WI38 (cell line): ENCODE results near the gene ZNFX1.
"Not testable (repeated sequence)": the region's sequence is repeated elsewhere in the genome, so short reads cannot be mapped to it uniquely, and the experiment has no call there.

Experiments
- H3K4me3 ChIP-seq: 2 replicates; pipeline ENCODE4 v1.5.1; 2011; ENCODE audit warnings: low read depth, mild to moderate bottlenecking, control low read depth, low read length
- TF ChIP-seq, protein P1 (sequence below): IDR thresholded peaks from 2 replicates; pipeline ENCODE4 v1.5.1; 2012; ENCODE audit warnings: low read depth, mild to moderate bottlenecking, control low read depth, low read length

The ZNFX1 gene

DNA sequence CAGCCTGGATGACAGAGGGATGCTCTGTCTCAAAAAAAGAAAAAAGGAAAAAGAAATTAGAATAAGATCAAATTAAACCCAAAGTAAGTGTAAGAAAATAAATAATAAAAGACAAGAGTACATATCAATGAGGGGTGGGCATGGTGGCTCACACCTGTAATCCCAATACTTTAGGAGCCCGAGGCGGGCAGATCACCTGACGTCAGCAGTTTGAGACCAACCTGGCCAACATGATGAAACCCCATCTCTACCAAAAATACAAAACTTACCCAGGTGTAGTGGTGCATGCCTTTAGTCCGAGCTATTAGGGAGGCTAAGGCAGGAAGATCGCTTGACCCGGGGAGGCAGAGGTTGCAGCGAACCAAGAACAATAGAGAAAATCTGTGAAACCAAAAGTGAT, 74.8 kb downstream of the ZNFX1 start:
- no peak overlapping the region for H3K4me3 ChIP-seq
- TF ChIP-seq, protein P1, sequence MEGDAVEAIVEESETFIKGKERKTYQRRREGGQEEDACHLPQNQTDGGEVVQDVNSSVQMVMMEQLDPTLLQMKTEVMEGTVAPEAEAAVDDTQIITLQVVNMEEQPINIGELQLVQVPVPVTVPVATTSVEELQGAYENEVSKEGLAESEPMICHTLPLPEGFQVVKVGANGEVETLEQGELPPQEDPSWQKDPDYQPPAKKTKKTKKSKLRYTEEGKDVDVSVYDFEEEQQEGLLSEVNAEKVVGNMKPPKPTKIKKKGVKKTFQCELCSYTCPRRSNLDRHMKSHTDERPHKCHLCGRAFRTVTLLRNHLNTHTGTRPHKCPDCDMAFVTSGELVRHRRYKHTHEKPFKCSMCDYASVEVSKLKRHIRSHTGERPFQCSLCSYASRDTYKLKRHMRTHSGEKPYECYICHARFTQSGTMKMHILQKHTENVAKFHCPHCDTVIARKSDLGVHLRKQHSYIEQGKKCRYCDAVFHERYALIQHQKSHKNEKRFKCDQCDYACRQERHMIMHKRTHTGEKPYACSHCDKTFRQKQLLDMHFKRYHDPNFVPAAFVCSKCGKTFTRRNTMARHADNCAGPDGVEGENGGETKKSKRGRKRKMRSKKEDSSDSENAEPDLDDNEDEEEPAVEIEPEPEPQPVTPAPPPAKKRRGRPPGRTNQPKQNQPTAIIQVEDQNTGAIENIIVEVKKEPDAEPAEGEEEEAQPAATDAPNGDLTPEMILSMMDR = no peak

DNA sequence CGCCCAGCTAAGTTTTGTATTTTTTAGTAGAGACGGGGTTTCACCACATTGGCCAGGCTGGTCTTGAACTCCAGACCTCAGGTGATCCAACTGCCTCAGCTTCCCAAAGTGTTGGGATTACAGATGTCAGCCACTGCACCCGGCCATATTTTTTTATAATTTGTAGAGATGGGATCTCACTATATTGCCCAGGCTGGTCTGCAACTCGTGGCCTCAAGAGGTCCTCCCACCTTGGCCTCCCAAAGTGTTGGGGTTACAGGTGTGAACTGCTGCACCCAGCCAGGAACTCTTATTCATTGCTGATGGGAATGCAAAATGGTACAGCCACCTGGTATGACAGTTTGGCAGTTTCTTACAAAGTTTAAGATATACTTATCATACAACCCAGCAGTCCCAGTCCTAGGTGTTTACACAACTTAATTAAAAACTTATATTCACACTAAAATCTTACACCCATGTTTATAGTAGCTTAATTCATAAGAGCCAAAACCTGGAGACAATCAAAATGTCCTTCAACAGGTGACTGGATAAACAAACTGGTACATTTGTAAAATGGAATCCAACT, 78.0 kb downstream of the ZNFX1 start:
- no peak overlapping the region for H3K4me3 ChIP-seq
- TF ChIP-seq, protein P1 = no peak

DNA sequence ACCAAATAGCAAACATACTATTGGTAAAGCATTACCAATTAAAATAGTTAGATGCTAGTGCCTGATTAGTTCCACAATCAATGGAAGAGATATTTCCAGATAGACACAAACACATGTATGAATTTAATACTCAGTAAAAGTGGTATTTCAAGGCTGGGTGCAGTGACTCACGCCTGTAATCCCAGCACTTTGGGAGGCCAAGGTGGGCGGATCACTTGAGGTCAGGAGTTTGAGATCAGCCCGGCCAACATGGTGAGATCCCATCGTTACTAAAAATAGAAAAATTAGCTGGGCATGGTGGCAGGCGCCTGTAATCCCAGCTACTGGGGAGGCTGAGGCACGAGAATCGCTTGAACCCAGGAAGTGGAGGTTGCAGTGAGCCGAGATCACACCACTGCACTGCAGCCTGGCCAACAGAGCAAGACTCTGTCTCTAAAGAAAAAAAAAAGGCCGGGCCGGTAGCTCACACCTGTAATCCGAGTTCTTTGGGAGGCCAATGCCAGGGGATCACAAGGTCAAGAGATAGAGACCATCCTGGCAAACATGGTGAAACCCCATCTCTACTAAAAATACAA, 84.8 kb downstream of the ZNFX1 start:
- H3K4me3 ChIP-seq = not testable (repeated sequence)
